GM12878 (cell line): Measurements from ENCODE around the gene MRPL27.
"Not testable (repeated sequence)": the region's sequence is repeated elsewhere in the genome, so short reads cannot be mapped to it uniquely, and the experiment has no call there.

Experiments
- ATF3 ChIP-seq: IDR thresholded peaks from 2 replicates; pipeline ENCODE4 v1.6.1; 2011; ENCODE audit warnings: low read depth, mild to moderate bottlenecking, low read length, moderate library complexity, borderline replicate concordance; ENCODE audit errors: extremely low read depth
- BRCA1 ChIP-seq: IDR thresholded peaks from 2 replicates; pipeline ENCODE4 v1.6.1; 2011; ENCODE audit warnings: low read depth, low read length, improper control_type of control experiment
- ELK1 ChIP-seq: IDR thresholded peaks from 2 replicates; pipeline ENCODE4 v1.6.1; 2012; ENCODE audit warnings: low read depth, low read length, improper control_type of control experiment
- EP300 ChIP-seq, 2 experiments: fragments of 150-350 bp in 1 of 2; IDR thresholded peaks; 2 replicates each; pipeline ENCODE4 v1.6.1; 2011 to 2012; ENCODE audit warnings: low read depth in 2 of 2, low read length in 2 of 2, borderline replicate concordance in 1 of 2, improper control_type of control experiment in 1 of 2, inconsistent platforms in 1 of 2; ENCODE audit not compliant: control insufficient read depth in 1 of 2
- POLR2A ChIP-seq: IDR thresholded peaks from 2 replicates; pipeline ENCODE4 v1.6.1; 2011; ENCODE audit warnings: low read depth, mild to moderate bottlenecking, low read length
- POLR2AphosphoS5 ChIP-seq: IDR thresholded peaks from 2 replicates; pipeline ENCODE4 v1.6.1; 2011; ENCODE audit warnings: mild to moderate bottlenecking, low read length, inconsistent platforms
- TAF1 ChIP-seq: IDR thresholded peaks from 2 replicates; pipeline ENCODE4 v1.6.1; 2011; ENCODE audit warnings: mild to moderate bottlenecking, low read depth, low read length, borderline replicate concordance

- not testable (repeated sequence) for TF ChIP-seq EP300 (IDR thresholded peaks at IDR 0.05; ENCODE audit: borderline replicate concordance in 1 of 2, control insufficient read depth in 1 of 2, low read depth in 2 of 2, low read length in 2 of 2); ELK1; POLR2AphosphoS5; POLR2A; BRCA1; ATF3; TAF1
Measured at GRCh38 chr17:50333291-50334057, 39.5 kb downstream of the MRPL27 start.
